Measurements from ENCODE around the gene PCYT1A. TPM values are rescaled to one million over a fixed set of nuclear protein-coding genes. Genes with fewer than 3 reads are reported as not detected.

PCYT1A gene
- total RNA-seq, 1 experiment from 2014 or later: 91.2 TPM

- H4K20me1 ChIP-seq (ENCODE audit: insufficient read depth): no peaks in the 10 kb centered on the region
- CTCF ChIA-PET: interaction anchor here (0.6 to 0.7 kb wide), 2 partner anchors 26 to 281 kb away, joined by 3 to 12 read pairs; no protein-coding TSS in a partner anchor
- BruUV-seq (replicated peaks): no TSS peak
- DNase-seq: no peak
- no peak overlapping the region for H3K4me3 ChIP-seq
- H3K4me1 ChIP-seq (replicated peaks; ENCODE audit: insufficient read depth): no peaks in the 10 kb centered on the region
- H3K79me2 ChIP-seq (ENCODE audit: low read depth): no peaks in the 10 kb centered on the region
- TF ChIP-seq EZH2 (IDR thresholded peaks at IDR 0.05; ENCODE audit: low read depth): no peak
- TF ChIP-seq CTCF (conservative IDR thresholded peaks at IDR 0.05): no peak
- no peak overlapping the region for H2AFZ ChIP-seq
- H3K27ac ChIP-seq: no peak overlapping the region
- H3K36me3 ChIP-seq (ENCODE audit: low read depth): no peaks in the 10 kb centered on the region
- intact Hi-C loops (cut with micrococcal nuclease; ENCODE audit: unreplicated experiment): no loop called here
- H3K9me3 ChIP-seq (ENCODE audit: insufficient read depth, low read depth): no peaks in the 10 kb centered on the region
- H3K9me2 ChIP-seq (ENCODE audit: insufficient read depth): no peaks in the 10 kb centered on the region
- H3K27me3 ChIP-seq (ENCODE audit: insufficient read depth, low read depth): no peaks in the 10 kb centered on the region
- H3F3A ChIP-seq (ENCODE audit: insufficient read depth, low read depth): no peaks in the 10 kb centered on the region
- no peak overlapping the region for H3K4me2 ChIP-seq
- POLR2A ChIA-PET (ENCODE audit: unreplicated experiment): no interaction called here
These were observed 11.0 kb upstream of the PCYT1A start for GRCh38 chr3:196298521-196298920.

GRCh38 chr3:196292286-196292923 is 4.9 kb upstream of the PCYT1A start:
- TF ChIP-seq EZH2 (IDR thresholded peaks at IDR 0.05; ENCODE audit: low read depth): no peak
- no peak for TF ChIP-seq CTCF (conservative IDR thresholded peaks at IDR 0.05)
- Histone ChIP-seq H3K27me3 (ENCODE audit: insufficient read depth, low read depth) (no peaks in the 10 kb centered on the region), H3K27ac (no peak overlapping the region), H3K36me3 (ENCODE audit: low read depth) (no peaks in the 10 kb centered on the region), H3K9me2 (ENCODE audit: insufficient read depth) (no peaks in the 10 kb centered on the region), H3K9me3 (ENCODE audit: insufficient read depth, low read depth) (no peaks in the 10 kb centered on the region), H3F3A (ENCODE audit: insufficient read depth, low read depth) (peaks cover 12% of the 10 kb centered on the region; the same call in 1 of the 2 replicates), H2AFZ (no peak overlapping the region), H3K4me3 (no peak overlapping the region), H3K4me1 (replicated peaks; ENCODE audit: insufficient read depth) (0 out of 2 replicates have a peak, but pooled peaks cover 5% of the 10 kb centered on the region), H3K79me2 (ENCODE audit: low read depth) (peaks cover 9% of the 10 kb centered on the region), H3K4me2 (no peak overlapping the region), H4K20me1 (ENCODE audit: insufficient read depth) (no peaks in the 10 kb centered on the region)
- POLR2A ChIA-PET (ENCODE audit: unreplicated experiment): no interaction called here
- no peak for DNase-seq
- intact Hi-C loops (cut with micrococcal nuclease; ENCODE audit: unreplicated experiment): no loop called here
- BruUV-seq (replicated peaks): no TSS peak
- CTCF ChIA-PET: no interaction called here

GRCh38 chr3:196288141-196288460 is 575 bp upstream of the PCYT1A start:
- Histone ChIP-seq H3K9me2 (ENCODE audit: insufficient read depth) (no peaks in the 10 kb centered on the region), H3K4me1 (replicated peaks; ENCODE audit: insufficient read depth) (peaks cover 19% of the 10 kb centered on the region), H2AFZ (peak overlapping the region; percentile 93), H3K4me2 (peak overlapping the region; percentile 82), H3K36me3 (ENCODE audit: low read depth) (no peaks in the 10 kb centered on the region), H3K27ac (peak overlapping the region; percentile 81), H3K9me3 (ENCODE audit: insufficient read depth, low read depth) (no peaks in the 10 kb centered on the region), H3K27me3 (ENCODE audit: insufficient read depth, low read depth) (no peaks in the 10 kb centered on the region), H4K20me1 (ENCODE audit: insufficient read depth) (no peaks in the 10 kb centered on the region), H3K4me3 (peak overlapping the region; percentile 71), H3F3A (ENCODE audit: insufficient read depth, low read depth) (peaks cover 22% of the 10 kb centered on the region; the same call in 1 of the 2 replicates), H3K79me2 (ENCODE audit: low read depth) (peaks cover 52% of the 10 kb centered on the region)
- ChIA-PET POLR2A (ENCODE audit: unreplicated experiment) (interaction anchor here (0.6 to 0.8 kb wide), 3 partner anchors 20 to 587 kb away, joined by 4 to 6 read pairs (median 6); no protein-coding TSS in a partner anchor), CTCF (interaction anchor here (0.6 to 0.7 kb wide), 2 partner anchors 9 to 49 kb away, joined by 4 to 8 read pairs; no protein-coding TSS in a partner anchor)
- DNase-seq: no peak
- intact Hi-C loops (cut with micrococcal nuclease; ENCODE audit: unreplicated experiment): no loop called here
- TSS peak; percentile 90 for BruUV-seq (replicated peaks)
- TF ChIP-seq EZH2 (IDR thresholded peaks at IDR 0.05; ENCODE audit: low read depth) (no peak), CTCF (conservative IDR thresholded peaks at IDR 0.05) (0 out of 2 replicates have a peak, but pooled peaks have one; percentile 15)
